AG04449 (cell line): Measurements from ENCODE around the gene MEN1.

Experiments
- CTCF ChIA-PET: fragments of 350-600 bp; formaldehyde crosslinking; extraction: SDS; loops from one replicate; lab custom pipeline; 2021; ENCODE audit warnings: antibody characterized with exemption; lab: Yijun Ruan, JAX
- POLR2A ChIA-PET: fragments of 400-600, 350-600 bp; formaldehyde crosslinking; extraction: SDS; loops from one replicate; lab custom pipeline; 2020; ENCODE audit warnings: antibody characterized with exemption, inconsistent platforms; lab: Yijun Ruan, JAX
- DNase-seq: peaks from one replicate; pipeline ENCODE4 v3.0.0-alpha.2; 2010; ENCODE audit warnings: low read depth, low spot score
- H3K4me3 ChIP-seq: 2 replicates; pipeline ENCODE4 v1.5.1; 2011; ENCODE audit warnings: low read depth, mild to moderate bottlenecking, control low read depth, low read length
- TF ChIP-seq, protein P1 (sequence below): IDR thresholded peaks from one replicate; pipeline ENCODE4 v1.5.1; 2011; ENCODE audit warnings: mild to moderate bottlenecking, moderate library complexity, low read length, control low read depth, inconsistent platforms; ENCODE audit not compliant: insufficient read depth; ENCODE audit errors: missing control alignments

The MEN1 gene

DNA sequence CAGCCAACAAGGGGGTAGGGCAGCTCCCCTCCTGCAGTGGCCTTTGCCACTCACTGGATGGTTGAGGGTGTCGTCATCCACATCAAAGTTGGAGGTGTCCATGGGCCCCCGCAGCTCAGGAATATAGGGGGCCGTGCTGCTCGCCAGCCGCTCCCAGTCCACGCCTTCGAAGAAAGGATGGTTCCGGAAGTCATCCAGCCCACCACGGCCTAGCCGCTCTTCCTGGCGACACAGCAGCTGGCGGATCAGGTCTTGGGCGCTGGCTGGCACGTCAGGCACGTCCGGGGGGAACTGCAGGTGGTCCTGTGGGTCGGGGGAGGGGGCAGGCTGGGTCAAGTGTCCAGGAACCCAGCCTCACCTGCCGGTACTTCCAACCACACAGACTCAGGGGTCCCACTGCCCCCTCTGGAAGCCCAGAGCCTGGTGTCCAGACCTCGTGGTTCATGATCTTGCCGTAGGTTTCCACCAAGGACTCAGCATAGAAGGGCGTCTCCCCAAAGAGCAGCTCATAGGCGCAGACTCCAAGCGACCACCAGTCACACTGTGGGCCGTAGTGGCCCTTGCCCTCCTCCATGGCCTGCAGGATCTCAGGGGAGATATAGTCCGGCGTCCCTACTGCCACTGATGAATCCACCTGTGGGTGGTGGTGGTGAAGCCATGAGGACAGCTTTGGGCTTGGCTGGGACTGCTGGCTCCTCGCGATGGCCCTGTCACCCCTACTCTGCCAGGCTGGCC, 28.4 kb upstream of the MEN1 start:
- H3K4me3 ChIP-seq, result no peak overlapping the region
- ChIA-PET POLR2A (no interaction called here), CTCF (interaction anchor here (1.7 to 37.3 kb wide), 3 partner anchors 9 to 47 kb away, joined by 5 to 1375 read pairs (median 10); partner anchors contain the start of gene EHD1)
- no peak for DNase-seq
- TF ChIP-seq, protein P1, sequence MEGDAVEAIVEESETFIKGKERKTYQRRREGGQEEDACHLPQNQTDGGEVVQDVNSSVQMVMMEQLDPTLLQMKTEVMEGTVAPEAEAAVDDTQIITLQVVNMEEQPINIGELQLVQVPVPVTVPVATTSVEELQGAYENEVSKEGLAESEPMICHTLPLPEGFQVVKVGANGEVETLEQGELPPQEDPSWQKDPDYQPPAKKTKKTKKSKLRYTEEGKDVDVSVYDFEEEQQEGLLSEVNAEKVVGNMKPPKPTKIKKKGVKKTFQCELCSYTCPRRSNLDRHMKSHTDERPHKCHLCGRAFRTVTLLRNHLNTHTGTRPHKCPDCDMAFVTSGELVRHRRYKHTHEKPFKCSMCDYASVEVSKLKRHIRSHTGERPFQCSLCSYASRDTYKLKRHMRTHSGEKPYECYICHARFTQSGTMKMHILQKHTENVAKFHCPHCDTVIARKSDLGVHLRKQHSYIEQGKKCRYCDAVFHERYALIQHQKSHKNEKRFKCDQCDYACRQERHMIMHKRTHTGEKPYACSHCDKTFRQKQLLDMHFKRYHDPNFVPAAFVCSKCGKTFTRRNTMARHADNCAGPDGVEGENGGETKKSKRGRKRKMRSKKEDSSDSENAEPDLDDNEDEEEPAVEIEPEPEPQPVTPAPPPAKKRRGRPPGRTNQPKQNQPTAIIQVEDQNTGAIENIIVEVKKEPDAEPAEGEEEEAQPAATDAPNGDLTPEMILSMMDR, result no peak

DNA sequence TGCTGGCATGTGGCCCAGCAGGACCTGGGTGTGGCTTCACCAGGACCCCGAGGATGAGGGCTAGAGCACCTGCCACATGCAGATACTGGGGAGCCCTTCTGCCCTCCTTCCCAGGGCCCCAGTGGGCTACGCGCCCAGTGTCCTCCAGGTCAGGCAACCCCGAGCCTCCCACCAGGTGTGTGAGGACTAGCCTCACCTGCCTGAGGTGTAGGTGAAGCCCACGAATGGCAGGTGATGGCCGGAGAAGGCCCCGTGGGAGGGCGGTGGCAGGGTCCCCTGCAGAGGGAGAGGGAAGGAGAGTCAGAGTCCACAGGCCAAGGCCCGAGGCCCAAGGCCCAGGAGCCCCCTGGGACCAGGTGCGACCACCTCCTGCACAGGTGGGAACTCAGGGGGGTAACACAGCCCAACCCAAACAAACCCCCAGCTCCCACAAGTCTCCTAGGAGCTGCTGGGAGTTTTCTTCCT, 27.6 kb upstream of the MEN1 start:
- ChIA-PET POLR2A (no interaction called here), CTCF (interaction anchor here (1.7 to 37.3 kb wide), 3 partner anchors 9 to 48 kb away, joined by 5 to 1375 read pairs (median 10); partner anchors contain the start of gene EHD1)
- H3K4me3 ChIP-seq, result no peak overlapping the region
- DNase-seq, result no peak
- TF ChIP-seq, protein P1, result no peak

DNA sequence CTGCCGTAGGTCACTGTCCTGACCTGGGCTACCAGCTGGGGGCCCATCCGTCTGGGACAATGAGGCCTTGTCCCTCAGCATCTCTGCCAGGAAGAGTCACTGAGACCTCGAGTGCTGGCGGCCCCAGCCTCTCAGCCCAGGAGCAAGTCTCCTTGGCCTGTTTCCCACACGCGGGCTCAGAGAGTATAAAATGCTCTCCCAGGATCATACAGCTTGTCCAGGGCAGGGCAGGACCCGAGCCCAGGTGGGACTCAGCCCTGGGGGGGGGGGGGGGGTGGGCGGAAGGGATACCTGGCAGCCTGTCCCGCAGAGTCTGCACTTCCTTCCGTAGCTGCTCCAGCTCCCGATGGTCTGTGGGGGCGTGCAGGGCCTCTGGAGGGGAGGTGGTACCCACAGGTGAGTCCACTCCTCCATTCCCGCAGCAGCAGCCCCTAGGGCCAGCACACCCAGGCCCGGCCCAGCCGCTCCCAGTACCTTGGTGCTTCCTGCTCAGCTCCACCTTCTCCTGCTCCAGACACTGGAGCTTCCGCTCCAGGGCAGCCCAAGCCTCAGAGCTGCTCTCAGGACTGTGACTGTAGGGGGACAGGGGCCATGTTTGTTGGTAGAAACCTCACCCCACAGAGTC, 26.2 kb upstream of the MEN1 start:
- H3K4me3 ChIP-seq, result no peak overlapping the region
- ChIA-PET POLR2A (no interaction called here), CTCF (interaction anchor here (1.1 to 37.3 kb wide), 6 partner anchors 9 to 50 kb away, joined by 3 to 1375 read pairs (median 4); partner anchors contain the start of genes CDC42BPG and EHD1)
- DNase-seq, result no peak
- TF ChIP-seq, protein P1, result no peak

DNA sequence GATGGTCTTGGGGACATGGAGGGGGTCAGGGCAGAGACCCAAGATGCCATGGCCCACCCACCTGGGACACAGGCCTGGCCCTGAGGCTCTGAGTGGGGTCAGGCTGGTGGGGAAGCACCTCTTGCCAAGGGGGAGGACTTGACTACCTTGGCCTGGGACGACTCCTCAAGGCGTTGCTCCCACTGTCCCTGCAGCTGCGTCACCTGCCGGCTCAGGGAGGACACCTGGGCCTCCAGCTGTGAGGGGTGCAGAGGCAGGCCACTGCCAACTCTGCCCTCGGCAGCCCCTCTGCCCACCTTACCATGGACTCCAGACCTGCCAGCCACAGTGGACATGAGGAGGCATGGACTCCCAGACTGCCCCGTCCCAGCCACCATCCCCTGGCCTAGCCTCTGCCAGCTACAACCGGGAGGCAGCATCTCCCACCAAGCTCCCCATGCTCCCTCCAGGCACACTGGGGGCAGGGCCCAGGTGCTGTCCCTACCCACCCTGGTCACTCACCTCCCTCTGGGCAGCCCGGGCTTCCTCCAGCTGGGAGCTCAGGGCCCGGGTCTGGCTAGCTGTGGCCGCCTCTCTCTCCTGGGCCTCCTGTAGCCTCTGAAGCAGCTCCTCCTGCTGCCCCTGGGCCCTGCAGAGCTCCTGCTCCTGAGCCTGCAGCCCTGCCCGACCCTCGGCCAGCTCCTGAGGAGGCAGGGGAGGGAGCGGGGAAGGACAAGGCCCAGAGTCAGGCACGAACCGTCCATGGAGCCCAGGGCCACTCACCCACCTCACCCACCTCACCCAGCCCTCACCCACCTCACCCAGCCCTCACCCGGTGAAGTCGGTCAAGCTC, 25.5 kb upstream of the MEN1 start:
- no peak for DNase-seq
- ChIA-PET CTCF (interaction anchor here (0.7 to 37.3 kb wide), 7 partner anchors 9 to 50 kb away, joined by 3 to 1375 read pairs (median 3); partner anchors contain the start of genes CDC42BPG and EHD1), POLR2A (no interaction called here)
- TF ChIP-seq, protein P1, result no peak
- H3K4me3 ChIP-seq, result no peak overlapping the region

DNA sequence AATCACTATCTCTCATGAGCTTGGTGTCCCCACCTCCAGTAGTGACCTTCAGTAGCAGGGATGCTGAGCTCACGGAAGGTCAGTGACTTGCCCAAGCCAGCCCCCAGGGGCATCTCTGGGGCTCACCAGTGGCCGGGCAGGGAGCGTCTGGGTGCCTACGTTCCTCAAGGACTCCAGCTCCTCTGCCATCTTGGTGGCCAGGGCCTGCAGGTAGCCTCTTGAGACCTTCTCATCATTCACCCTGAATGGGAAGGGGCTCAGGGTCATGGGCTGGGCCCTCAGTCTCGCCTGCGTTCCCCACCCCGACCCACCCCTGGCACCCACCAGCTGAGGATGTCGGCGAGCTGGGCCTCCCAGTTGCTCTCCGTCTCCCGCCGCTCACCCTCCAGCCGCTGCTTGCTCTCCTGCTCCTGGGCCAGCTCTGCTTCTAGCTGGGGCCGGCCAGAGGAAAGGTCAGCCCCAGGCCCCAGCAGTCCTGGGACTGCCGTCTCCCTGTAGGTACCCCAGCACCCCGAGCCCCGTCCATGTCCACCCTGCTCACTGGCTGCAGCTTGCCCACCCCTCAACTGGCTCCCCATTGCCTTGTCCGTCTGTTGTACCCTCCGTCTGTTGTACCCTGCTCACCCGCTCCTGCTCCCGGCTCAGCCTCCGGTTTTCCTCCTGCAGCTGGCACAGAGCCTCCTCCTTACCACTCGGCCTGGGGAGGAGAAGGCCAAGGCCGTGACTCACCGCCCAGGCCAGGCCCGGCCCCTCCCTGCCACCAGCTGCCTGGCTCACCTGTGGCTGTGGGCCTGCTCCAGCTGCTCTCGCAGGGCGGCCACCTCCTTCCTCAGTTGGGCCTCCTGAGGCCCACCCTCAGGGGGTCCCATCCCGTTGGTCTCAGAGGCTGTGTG, 24.6 kb upstream of the MEN1 start:
- TF ChIP-seq, protein P1, result no peak
- no peak overlapping the region for H3K4me3 ChIP-seq
- POLR2A ChIA-PET, result interaction anchor here (0.5 kb wide), 1 partner anchor 261 kb away, joined by 4 read pairs; the partner anchor contains the start of gene VPS51
- DNase-seq, result no peak
- CTCF ChIA-PET, result interaction anchor here (1.1 to 37.3 kb wide), 6 partner anchors 8 to 51 kb away, joined by 3 to 1375 read pairs (median 11); partner anchors contain the start of genes CDC42BPG and EHD1
